GM12878 (cell line): ENCODE measurements around the gene ZDHHC19. TPM values are rescaled to one million over a fixed set of nuclear protein-coding genes. Genes with fewer than 3 reads are reported as not detected.

ENCODE experiments used
- ASH2L ChIP-seq: fragments of 300-600, 200-600 bp; sonication (generic); IDR thresholded peaks from 2 replicates; pipeline ENCODE4 v1.6.1; 2017; ENCODE audit warnings: low read depth, mild to moderate bottlenecking, borderline replicate concordance
- CEBPB ChIP-seq, 2 experiments: fragments of 150-350 bp in 1 of 2; IDR thresholded peaks; 2 replicates each; pipeline ENCODE4 v1.6.1; 2012 to 2014; ENCODE audit warnings: low read depth in 2 of 2, low read length in 2 of 2, borderline replicate concordance in 1 of 2, inconsistent platforms in 1 of 2
- CHD2 ChIP-seq: IDR thresholded peaks from 2 replicates; pipeline ENCODE4 v1.6.1; 2011; ENCODE audit warnings: low read depth, low read length, improper control_type of control experiment, borderline replicate concordance
- DPF2 ChIP-seq: fragments of 450-650 bp; IDR thresholded peaks from 2 replicates; pipeline ENCODE4 v1.6.1; 2017; ENCODE audit warnings: mild to moderate bottlenecking
- E4F1 ChIP-seq: fragments of 450-650 bp; IDR thresholded peaks from 2 replicates; pipeline ENCODE4 v1.6.1; 2018; ENCODE audit warnings: borderline replicate concordance, mild to moderate bottlenecking; ENCODE audit not compliant: partially characterized antibody
- EP300 ChIP-seq, 2 experiments: fragments of 150-350 bp in 1 of 2; IDR thresholded peaks; 2 replicates each; pipeline ENCODE4 v1.6.1; 2011 to 2012; ENCODE audit warnings: low read depth in 2 of 2, low read length in 2 of 2, borderline replicate concordance in 1 of 2, improper control_type of control experiment in 1 of 2, inconsistent platforms in 1 of 2; ENCODE audit not compliant: control insufficient read depth in 1 of 2
- GABPA ChIP-seq: IDR thresholded peaks from 2 replicates; pipeline ENCODE4 v1.6.1; 2014; ENCODE audit warnings: antibody characterized with exemption, low read depth, mild to moderate bottlenecking, inconsistent platforms
- GATAD2B ChIP-seq: fragments of 450-650 bp; conservative IDR thresholded peaks from 2 replicates; pipeline ENCODE4 v1.6.1; 2017; ENCODE audit warnings: low read depth, mild to moderate bottlenecking, moderate library complexity
- HDAC6 ChIP-seq: fragments of 200-600 bp; sonication (generic); IDR thresholded peaks from one replicate; pipeline ENCODE4 v1.8.0; 2017; ENCODE audit warnings: antibody characterized with exemption; ENCODE audit not compliant: unreplicated experiment
- IRF3 ChIP-seq: fragments of 450-650 bp; IDR thresholded peaks from 2 replicates; pipeline ENCODE4 v1.6.1; 2014; ENCODE audit warnings: mild to moderate bottlenecking
- IRF4 ChIP-seq: IDR thresholded peaks from 2 replicates; pipeline ENCODE4 v1.6.1; 2011; ENCODE audit warnings: low read depth, low read length
- KDM1A ChIP-seq: fragments of 200-600 bp; sonication (generic); IDR thresholded peaks from 2 replicates; pipeline ENCODE4 v1.6.1; 2016; ENCODE audit warnings: borderline replicate concordance
- NFYB ChIP-seq: IDR thresholded peaks from 2 replicates; pipeline ENCODE4 v1.6.1; 2011; ENCODE audit warnings: low read depth, mild to moderate bottlenecking, low read length, improper control_type of control experiment, moderate library complexity; ENCODE audit not compliant: insufficient read depth
- NKRF ChIP-seq: fragments of 450-650 bp; conservative IDR thresholded peaks from 2 replicates; pipeline ENCODE4 v1.6.1; 2017; ENCODE audit warnings: mild to moderate bottlenecking, moderate library complexity
- PKNOX1 ChIP-seq: fragments of 450-650 bp; IDR thresholded peaks from 2 replicates; pipeline ENCODE4 v1.6.1; 2016; ENCODE audit warnings: mild to moderate bottlenecking
- RBBP5 ChIP-seq: fragments of 200-600 bp; sonication (generic); conservative IDR thresholded peaks from 2 replicates; pipeline ENCODE4 v1.6.1; 2016
- USF1 ChIP-seq: IDR thresholded peaks from 2 replicates; pipeline ENCODE4 v1.6.1; 2011; ENCODE audit warnings: borderline replicate concordance, low read depth, mild to moderate bottlenecking, moderate library complexity, mixed read lengths, low read length; ENCODE audit not compliant: insufficient read depth; ENCODE audit errors: extremely low read length
- ZBTB4 ChIP-seq: fragments of 450-650 bp; formaldehyde crosslinking; IDR thresholded peaks from 2 replicates; pipeline ENCODE4 v1.4.0; 2022; ENCODE audit warnings: mild to moderate bottlenecking, moderate library complexity
- ZNF24 ChIP-seq: fragments of 450-650 bp; IDR thresholded peaks from 2 replicates; pipeline ENCODE4 v1.6.1; 2017; ENCODE audit warnings: antibody characterized with exemption, mild to moderate bottlenecking
- polyA plus RNA-seq, 11 experiments: library from polyadenylated mRNA; depleted of rRNA in 4 of 11; unstranded in 6 of 11; stranded (reverse) in 5 of 11; fragments of >200 nt; fragmentation: Nextera tagmentation in 4 of 11; fragmentation: Illumina TruSeq in 1 of 11; extraction: Ambion mirVana in 4 of 11; extraction: Trizol in 1 of 11; gene quantifications; 1 replicate in 1 of 11; 2 replicates in 10 of 11; pipeline versions ENCODE4 v1.2.1 to v1.2.3, GENCODE V29; 2011 to 2016; ENCODE audit warnings: inconsistent platforms in 2 of 11, missing spikeins in 2 of 11, low read depth in 1 of 11
- total RNA-seq, 4 experiments: library from RNA; depleted of rRNA in 3 of 4; stranded (reverse); fragments of >200 nt in 3 of 4; fragmentation: Illumina TruSeq in 1 of 4; extraction: Trizol in 1 of 4; gene quantifications; 2 replicates each; pipeline versions ENCODE4 v1.2.1 to v1.2.3, GENCODE V29; 2013 to 2021

The ZDHHC19 gene
- total and polyA plus RNA-seq, 10 of the 15 experiments (the other 5 are each of a cell fraction or from before 2014, with no cell fraction given) = 0.26 TPM; not detected in 9

GRCh38 chr3:196192036-196192523 is 19.1 kb downstream of the ZDHHC19 start (continued):
- peak; percentile 34 to 53; a peak in 3 of 4 replicates for TF ChIP-seq EP300 (IDR thresholded peaks at IDR 0.05; ENCODE audit: borderline replicate concordance in 1 of 2, control insufficient read depth in 1 of 2, low read depth in 2 of 2, low read length in 2 of 2)
- TF ChIP-seq KDM1A = no peak
- no peak for TF ChIP-seq ZNF24
- TF ChIP-seq NFYB = no peak
- TF ChIP-seq CEBPB (IDR thresholded peaks at IDR 0.05; ENCODE audit: borderline replicate concordance in 1 of 2, low read depth in 2 of 2, low read length in 2 of 2) = no peak
- TF ChIP-seq IRF3 = no peak
- TF ChIP-seq GABPA = no peak
- TF ChIP-seq CHD2 = no peak
- no peak for TF ChIP-seq RBBP5
- no peak for TF ChIP-seq DPF2
- no peak for TF ChIP-seq NKRF
- TF ChIP-seq GATAD2B = peak; percentile 99; the same call in 1 of the 2 replicates
- TF ChIP-seq USF1 = no peak
- TF ChIP-seq ZBTB4 (CRISPR knock-in tag) = no peak
- TF ChIP-seq E4F1 = no peak
- no peak for TF ChIP-seq HDAC6
- TF ChIP-seq ASH2L = 0 out of 2 replicates have a peak, but pooled peaks have one; percentile 40
- TF ChIP-seq IRF4 = no peak
- no peak; the same call in 1 of the 2 replicates for TF ChIP-seq PKNOX1
